ENCODE measurements around the gene CTBP1. TPM values are rescaled to one million over a fixed set of nuclear protein-coding genes. Genes with fewer than 3 reads are reported as not detected.

The CTBP1 gene
- total and polyA plus RNA-seq, 2 donors (not counting 1 experiment from before 2014, with no cell fraction given), result 212 to 343 TPM

DNA sequence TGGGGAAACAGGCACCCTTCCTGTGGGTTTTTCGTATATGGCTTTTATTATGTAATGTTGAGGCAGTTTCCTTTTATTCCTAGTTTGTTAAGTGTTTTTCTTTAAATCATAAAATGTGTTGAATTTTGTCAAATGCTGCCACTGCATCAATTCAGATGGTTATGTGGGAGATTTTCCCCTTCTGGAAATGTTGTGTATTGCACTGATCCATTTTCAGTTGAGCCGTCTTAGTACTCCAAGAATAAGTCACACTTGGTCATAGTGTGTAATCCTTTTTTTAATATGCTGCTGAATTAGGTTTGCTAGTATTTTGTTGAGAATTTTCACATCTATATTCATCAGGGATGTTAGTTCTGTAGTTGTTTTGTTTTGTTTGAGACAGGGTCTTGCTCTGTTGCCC is 9.5 kb upstream of the CTBP1 start:
- Mint-ChIP-seq H3K4me1 (peaks cover 26% of the 10 kb centered on the region), H3K4me3 (no peak overlapping the region), H3K27me3 (no peaks in the 10 kb centered on the region), H3K27ac (no peak overlapping the region), H3K9me3 (ENCODE audit: insufficient read depth) (peaks cover 2% of the 10 kb centered on the region)
- Histone ChIP-seq H3K9me3 (ENCODE audit: control extremely low read depth in 1 of 3, control insufficient read depth in 2 of 3, insufficient read depth in 1 of 3, low read length in 2 of 3) (peaks cover 0 to 4% (median 3%) of the 10 kb centered on the region in 3 donors), H3K4me1 (ENCODE audit: control insufficient read depth in 2 of 2, insufficient read depth in 2 of 2, low read length in 2 of 2) (peaks cover 0 to 4% of the 10 kb centered on the region in 2 donors), H3K27me3 (replicated peaks in 1 of 4; ENCODE audit: control extremely low read depth in 1 of 4, control insufficient read depth in 3 of 4, insufficient read depth in 4 of 4, low read length in 3 of 4) (no peaks in the 10 kb centered on the region), H3K4me3 (ENCODE audit: control extremely low read depth in 1 of 5, extremely low read depth in 1 of 5, insufficient read depth in 1 of 5, low read depth in 2 of 5, low read length in 4 of 5) (no peak overlapping the region), H3K36me3 (replicated peaks in 1 of 2; ENCODE audit: control extremely low read depth in 1 of 2, control insufficient read depth in 1 of 2, extremely low read depth in 1 of 2, insufficient read depth in 2 of 2, low read length in 1 of 2) (no peaks in the 10 kb centered on the region), H3K27ac (ENCODE audit: low read length in 2 of 2) (no peak overlapping the region), H3K79me2 (ENCODE audit: control insufficient read depth, insufficient read depth, low read length) (peaks cover 69% of the 10 kb centered on the region), H3K9ac (ENCODE audit: low read length) (no peak overlapping the region), H2AFZ (ENCODE audit: insufficient read depth, low read depth, low read length, poor library complexity, severe bottlenecking) (no peak overlapping the region), H4K20me1 (ENCODE audit: control insufficient read depth, insufficient read depth, low read length, poor library complexity, severe bottlenecking) (peaks cover 6% of the 10 kb centered on the region), H3K4me2 (replicated peaks; ENCODE audit: low read depth, low read length, poor library complexity, severe bottlenecking) (no peak overlapping the region)
- TF ChIP-seq EZH2 (IDR thresholded peaks at IDR 0.05; ENCODE audit: borderline replicate concordance, insufficient read depth, low read depth, low read length, poor library complexity, severe bottlenecking), result no peak
- TF ChIP-seq, protein P1, sequence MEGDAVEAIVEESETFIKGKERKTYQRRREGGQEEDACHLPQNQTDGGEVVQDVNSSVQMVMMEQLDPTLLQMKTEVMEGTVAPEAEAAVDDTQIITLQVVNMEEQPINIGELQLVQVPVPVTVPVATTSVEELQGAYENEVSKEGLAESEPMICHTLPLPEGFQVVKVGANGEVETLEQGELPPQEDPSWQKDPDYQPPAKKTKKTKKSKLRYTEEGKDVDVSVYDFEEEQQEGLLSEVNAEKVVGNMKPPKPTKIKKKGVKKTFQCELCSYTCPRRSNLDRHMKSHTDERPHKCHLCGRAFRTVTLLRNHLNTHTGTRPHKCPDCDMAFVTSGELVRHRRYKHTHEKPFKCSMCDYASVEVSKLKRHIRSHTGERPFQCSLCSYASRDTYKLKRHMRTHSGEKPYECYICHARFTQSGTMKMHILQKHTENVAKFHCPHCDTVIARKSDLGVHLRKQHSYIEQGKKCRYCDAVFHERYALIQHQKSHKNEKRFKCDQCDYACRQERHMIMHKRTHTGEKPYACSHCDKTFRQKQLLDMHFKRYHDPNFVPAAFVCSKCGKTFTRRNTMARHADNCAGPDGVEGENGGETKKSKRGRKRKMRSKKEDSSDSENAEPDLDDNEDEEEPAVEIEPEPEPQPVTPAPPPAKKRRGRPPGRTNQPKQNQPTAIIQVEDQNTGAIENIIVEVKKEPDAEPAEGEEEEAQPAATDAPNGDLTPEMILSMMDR (IDR thresholded peaks at IDR 0.05), result no peak
- ChIA-PET CTCF (interaction anchor here (0.8 to 2.8 kb wide), 2 partner anchors 9 to 127 kb away, joined by 3 to 15 read pairs; no protein-coding TSS in a partner anchor), POLR2A (no interaction called here)
- no CpG with 5 or more reads among the region's 2 CpGs for WGBS (ENCODE audit: insufficient coverage)
- ATAC-seq (ENCODE audit: low read depth) (no peak), DNase-seq (no peak)
- intact Hi-C loops (cut with micrococcal nuclease), result no loop called here

DNA sequence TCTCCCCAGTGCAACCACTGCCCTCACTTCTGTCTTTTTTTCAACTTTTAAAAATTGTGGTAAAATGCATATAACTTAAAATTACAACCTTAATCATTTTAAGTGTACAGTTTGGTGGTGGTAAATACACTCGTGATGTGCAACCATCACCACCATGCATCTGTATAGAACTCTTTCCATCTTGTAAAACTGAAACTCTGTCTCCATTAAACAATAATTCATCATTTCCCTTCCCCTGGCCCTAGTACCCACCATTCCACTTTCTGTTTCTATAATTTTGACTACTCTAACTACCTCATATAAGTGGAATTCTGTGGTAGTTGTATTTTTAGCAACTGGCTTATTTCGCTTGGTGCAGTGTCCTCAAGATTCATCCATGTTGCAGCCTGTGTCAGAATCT is 6.8 kb upstream of the CTBP1 start:
- H3K4me3 Mint-ChIP-seq, result no peak overlapping the region
- WGBS (ENCODE audit: insufficient coverage), result no CpG with 5 or more reads among the region's 2 CpGs
- no peak for ATAC-seq (ENCODE audit: low read depth)

More for the DNA sequence above, 6.8 kb upstream of the CTBP1 start:
- intact Hi-C loops (cut with micrococcal nuclease), result no loop called here
- H3K27me3 ChIP-seq (replicated peaks in 1 of 4; ENCODE audit: control extremely low read depth in 1 of 4, control insufficient read depth in 3 of 4, insufficient read depth in 4 of 4, low read length in 3 of 4), result no peaks in the 10 kb centered on the region
- peaks cover 6 to 17% of the 10 kb centered on the region in 2 donors for H3K4me1 ChIP-seq (ENCODE audit: control insufficient read depth in 2 of 2, insufficient read depth in 2 of 2, low read length in 2 of 2)
- no peak overlapping the region for H3K4me2 ChIP-seq (replicated peaks; ENCODE audit: low read depth, low read length, poor library complexity, severe bottlenecking)
- TF ChIP-seq EZH2 (IDR thresholded peaks at IDR 0.05; ENCODE audit: borderline replicate concordance, insufficient read depth, low read depth, low read length, poor library complexity, severe bottlenecking), result no peak
- TF ChIP-seq, protein P1 (IDR thresholded peaks at IDR 0.05), result no peak
- Mint-ChIP-seq H3K9me3 (ENCODE audit: insufficient read depth) (peaks cover 2% of the 10 kb centered on the region), H3K27me3 (no peaks in the 10 kb centered on the region), H3K27ac (no peak overlapping the region), H3K4me1 (peaks cover 39% of the 10 kb centered on the region)
- DNase-seq, result no peak
- ChIA-PET POLR2A (no interaction called here), CTCF (no interaction called here)
- H3K4me3 ChIP-seq (ENCODE audit: control extremely low read depth in 1 of 5, extremely low read depth in 1 of 5, insufficient read depth in 1 of 5, low read depth in 2 of 5, low read length in 4 of 5), result no peak overlapping the region
- H3K36me3 ChIP-seq (replicated peaks in 1 of 2; ENCODE audit: control extremely low read depth in 1 of 2, control insufficient read depth in 1 of 2, extremely low read depth in 1 of 2, insufficient read depth in 2 of 2, low read length in 1 of 2), result peaks cover 0 to 3% of the 10 kb centered on the region in 2 experiments
- H2AFZ ChIP-seq (ENCODE audit: insufficient read depth, low read depth, low read length, poor library complexity, severe bottlenecking), result no peak overlapping the region
- peaks cover 0 to 4% (median 3%) of the 10 kb centered on the region in 3 donors for H3K9me3 ChIP-seq (ENCODE audit: control extremely low read depth in 1 of 3, control insufficient read depth in 2 of 3, insufficient read depth in 1 of 3, low read length in 2 of 3)
- H4K20me1 ChIP-seq (ENCODE audit: control insufficient read depth, insufficient read depth, low read length, poor library complexity, severe bottlenecking), result no peaks in the 10 kb centered on the region
- H3K27ac ChIP-seq (ENCODE audit: low read length in 2 of 2), result no peak overlapping the region
- peaks cover 75% of the 10 kb centered on the region for H3K79me2 ChIP-seq (ENCODE audit: control insufficient read depth, insufficient read depth, low read length)
- no peak overlapping the region for H3K9ac ChIP-seq (ENCODE audit: low read length)
